H9 (cell line): ENCODE data around the gene QSOX2. TPM values are rescaled to one million over a fixed set of nuclear protein-coding genes. Genes with fewer than 3 reads are reported as not detected.

Source experiments
- DNase-seq: peaks from one replicate; pipeline ENCODE4 v3.0.0-alpha.2; 2017
- H2AFZ ChIP-seq: one replicate; pipeline ENCODE4 v1.6.1; 2013; ENCODE audit warnings: mild to moderate bottlenecking, low read length, control low read depth, moderate library complexity
- H2AK5ac ChIP-seq: 2 replicates; pipeline ENCODE4 v1.6.1; 2013; ENCODE audit warnings: low read length, control low read depth, mixed read lengths; ENCODE audit not compliant: insufficient read length
- H2BK120ac ChIP-seq: one replicate; pipeline ENCODE4 v1.6.1; 2013; ENCODE audit warnings: low read depth, mild to moderate bottlenecking, low read length, control low read depth, inconsistent platforms; ENCODE audit not compliant: poor library complexity, severe bottlenecking
- H2BK12ac ChIP-seq: 2 replicates; pipeline ENCODE4 v1.6.1; 2013; ENCODE audit warnings: low read length, control low read depth, mixed read lengths, low read depth; ENCODE audit not compliant: insufficient read length
- H2BK15ac ChIP-seq: 2 replicates; pipeline ENCODE4 v1.6.1; 2013; ENCODE audit warnings: low read depth, low read length, control low read depth
- H2BK20ac ChIP-seq: one replicate; pipeline ENCODE4 v1.6.1; 2013; ENCODE audit warnings: low read depth, mild to moderate bottlenecking, low read length, control low read depth, inconsistent platforms; ENCODE audit not compliant: poor library complexity, severe bottlenecking
- H2BK5ac ChIP-seq: 2 replicates; pipeline ENCODE4 v1.6.1; 2013; ENCODE audit warnings: low read length, control low read depth, mixed read lengths; ENCODE audit not compliant: insufficient read length
- H3K14ac ChIP-seq: 2 replicates; pipeline ENCODE4 v1.6.1; 2013; ENCODE audit warnings: low read length, control low read depth; ENCODE audit not compliant: insufficient read depth
- H3K18ac ChIP-seq: 2 replicates; pipeline ENCODE4 v1.6.1; 2013; ENCODE audit warnings: low read depth, mild to moderate bottlenecking, mixed read lengths, low read length, control low read depth; ENCODE audit not compliant: insufficient read length
- H3K23ac ChIP-seq: 2 replicates; pipeline ENCODE4 v1.6.1; 2013; ENCODE audit warnings: low read length, control low read depth, mixed read lengths, low read depth; ENCODE audit not compliant: insufficient read length
- H3K23me2 ChIP-seq: 2 replicates; pipeline ENCODE4 v1.6.1; 2013; ENCODE audit warnings: low read depth, mild to moderate bottlenecking, mixed read lengths, low read length, control low read depth; ENCODE audit not compliant: insufficient read length, poor library complexity, severe bottlenecking
- H3K27ac ChIP-seq: 2 replicates; pipeline ENCODE4 v1.5.1; 2013; ENCODE audit warnings: low read length, control low read depth, mixed read lengths, low read depth; ENCODE audit not compliant: insufficient read length
- H3K27me3 ChIP-seq: 2 replicates; pipeline ENCODE4 v1.6.1; 2013; ENCODE audit warnings: low read length, control low read depth, inconsistent platforms; ENCODE audit not compliant: insufficient read depth
- H3K4ac ChIP-seq: 2 replicates; pipeline ENCODE4 v1.6.1; 2013; ENCODE audit warnings: low read depth, mild to moderate bottlenecking, control low read depth, inconsistent platforms, low read length, moderate library complexity
- H3K4me1 ChIP-seq: 2 replicates; pipeline ENCODE4 v1.6.1; 2013; ENCODE audit warnings: low read length, control low read depth, inconsistent platforms; ENCODE audit not compliant: insufficient read depth
- H3K4me2 ChIP-seq: 2 replicates; pipeline ENCODE4 v1.6.1; 2013; ENCODE audit warnings: low read length, control low read depth, mixed read lengths; ENCODE audit not compliant: insufficient read length, insufficient read depth
- H3K56ac ChIP-seq: 2 replicates; pipeline ENCODE4 v1.6.1; 2013; ENCODE audit warnings: low read depth, mild to moderate bottlenecking, mixed read lengths, low read length, control low read depth; ENCODE audit not compliant: insufficient read length
- H3K79me1 ChIP-seq: 2 replicates; pipeline ENCODE4 v1.6.1; 2013; ENCODE audit warnings: low read depth, mild to moderate bottlenecking, moderate library complexity, low read length, control low read depth, inconsistent platforms; ENCODE audit not compliant: insufficient read depth, poor library complexity, severe bottlenecking
- H3K79me2 ChIP-seq: 2 replicates; pipeline ENCODE4 v1.6.1; 2013; ENCODE audit warnings: low read length, control low read depth, inconsistent platforms; ENCODE audit not compliant: insufficient read depth
- H3K9ac ChIP-seq: 2 replicates; pipeline ENCODE4 v1.6.1; 2013; ENCODE audit warnings: low read length, control low read depth, mixed read lengths; ENCODE audit not compliant: insufficient read length; ENCODE audit errors: extremely low read depth
- H3K9me3 ChIP-seq: one replicate; pipeline ENCODE4 v1.6.1; 2013; ENCODE audit warnings: low read depth, low read length, inconsistent platforms; ENCODE audit not compliant: control insufficient read depth
- H3T11ph ChIP-seq: one replicate; pipeline ENCODE4 v1.6.1; 2013; ENCODE audit warnings: mild to moderate bottlenecking, low read length, control low read depth, inconsistent platforms
- H4K20me1 ChIP-seq: one replicate; pipeline ENCODE4 v1.6.1; 2013; ENCODE audit not compliant: control insufficient read depth, insufficient read length, insufficient read depth
- H4K5ac ChIP-seq: 2 replicates; pipeline ENCODE4 v1.6.1; 2013; ENCODE audit warnings: low read depth, mild to moderate bottlenecking, mixed read lengths, low read length, control low read depth; ENCODE audit not compliant: insufficient read length
- H4K8ac ChIP-seq: replicated peaks from 2 replicates; pipeline ENCODE4 v1.6.1; 2013; ENCODE audit warnings: low read length, control low read depth, mixed read lengths, low read depth; ENCODE audit not compliant: insufficient read length
- H4K91ac ChIP-seq: 2 replicates; pipeline ENCODE4 v1.6.1; 2013; ENCODE audit warnings: low read depth, mild to moderate bottlenecking, moderate library complexity, mixed read lengths, low read length, control low read depth; ENCODE audit not compliant: insufficient read length
- H3K27ac Mint-ChIP-seq, 3 experiments: 2 replicates in 2 of 3; 3 replicates in 1 of 3; pipeline ENCODE4 v1.8.0; 2020 to 2021; ENCODE audit warnings: mixed read lengths in 3 of 3, mild to moderate bottlenecking in 1 of 3, moderate library complexity in 1 of 3
- H3K27me3 Mint-ChIP-seq: 2 replicates; pipeline ENCODE4 v1.8.0; 2021; ENCODE audit warnings: low read depth, mild to moderate bottlenecking, moderate library complexity, mixed read lengths
- H3K36me3 Mint-ChIP-seq, 3 experiments: 2 replicates in 2 of 3; 3 replicates in 1 of 3; pipeline ENCODE4 v1.8.0; 2020 to 2021; ENCODE audit warnings: low read depth in 3 of 3, mixed read lengths in 3 of 3; ENCODE audit not compliant: insufficient read depth in 1 of 3
- H3K4me1 Mint-ChIP-seq, 2 experiments: 2 replicates each; pipeline ENCODE4 v1.8.0; 2020; ENCODE audit warnings: mixed read lengths in 2 of 2
- H3K4me3 Mint-ChIP-seq, 2 experiments: 2 replicates in 1 of 2; 3 replicates in 1 of 2; pipeline ENCODE4 v1.8.0; 2020 to 2021; ENCODE audit warnings: mild to moderate bottlenecking in 2 of 2, mixed read lengths in 2 of 2, moderate library complexity in 1 of 2
- H3K9me3 Mint-ChIP-seq, 2 experiments: 2 replicates in 1 of 2; 3 replicates in 1 of 2; pipeline ENCODE4 v1.8.0; 2020; ENCODE audit warnings: mild to moderate bottlenecking in 2 of 2, mixed read lengths in 2 of 2, moderate library complexity in 1 of 2
- CTCF ChIP-seq: fragments of 200-600 bp; sonication (generic); conservative IDR thresholded peaks from 3 replicates; pipeline ENCODE4 v1.8.0; 2021; ENCODE audit warnings: antibody characterized with exemption, mild to moderate bottlenecking
- WGBS: extraction: QIAGEN DNeasy Blood & Tissue Kit; methylation state at CpG from one replicate; pipeline ENCODE4 v1.1.7; 2013; ENCODE audit warnings: missing lambda C conversion rate, low lambda C conversion rate, mixed read lengths; ENCODE audit not compliant: insufficient read length; ENCODE audit errors: extremely low coverage; 5-methylcytosine and 5-hydroxymethylcytosine counted together
- total RNA-seq: library from RNA; stranded (reverse); gene quantifications from 2 replicates; pipeline ENCODE4 v1.2.1, GENCODE V29; 2021

Gene QSOX2
- total RNA-seq, 1 experiment from 2014 or later = 25.8 TPM

GRCh38 chr9:136222906-136223285 lies 22.7 kb downstream of the QSOX2 start:
- no peak overlapping the region for H3K14ac ChIP-seq
- no peaks in the 10 kb centered on the region for H3K27me3 Mint-ChIP-seq
- H4K91ac ChIP-seq = no peak overlapping the region
- H3K23ac ChIP-seq = no peak overlapping the region
- H3K4me1 ChIP-seq = no peaks in the 10 kb centered on the region
- H2BK15ac ChIP-seq = no peak overlapping the region
- H3K36me3 Mint-ChIP-seq = peaks cover 16 to 45% (median 19%) of the 10 kb centered on the region in 3 experiments
- H3K4me3 Mint-ChIP-seq = no peak overlapping the region
- TF ChIP-seq CTCF = no peak
- no peak overlapping the region for H4K8ac ChIP-seq
- H3K79me1 ChIP-seq = no peaks in the 10 kb centered on the region
- no peak overlapping the region for H2BK120ac ChIP-seq
- H3K4me1 Mint-ChIP-seq = peaks cover 0 to 5% of the 10 kb centered on the region in 2 experiments; a peak in 2 of 4 replicates
- H4K20me1 ChIP-seq = no peaks in the 10 kb centered on the region
- H3K23me2 ChIP-seq = no peaks in the 10 kb centered on the region
- no peak overlapping the region for H2BK12ac ChIP-seq
- H3K4ac ChIP-seq = no peak overlapping the region
- no peak for DNase-seq
- no peak overlapping the region for H3K9ac ChIP-seq
- no peaks in the 10 kb centered on the region for H3K79me2 ChIP-seq
- H3K56ac ChIP-seq = no peak overlapping the region
- H3K27ac Mint-ChIP-seq = no peak overlapping the region
- no peak overlapping the region for H2BK20ac ChIP-seq
- H2BK5ac ChIP-seq = no peak overlapping the region
- WGBS = no CpG with 5 or more reads among the region's 13 CpGs
- H3K4me2 ChIP-seq = no peak overlapping the region
- no peaks in the 10 kb centered on the region for H3K9me3 ChIP-seq
- H3K27me3 ChIP-seq = no peaks in the 10 kb centered on the region
- H3K18ac ChIP-seq = no peak overlapping the region
- no peak overlapping the region for H2AK5ac ChIP-seq
- no peak overlapping the region for H3T11ph ChIP-seq
- no peak overlapping the region for H4K5ac ChIP-seq
- no peaks in the 10 kb centered on the region for H3K9me3 Mint-ChIP-seq
- H3K27ac ChIP-seq = no peak overlapping the region
- no peak overlapping the region for H2AFZ ChIP-seq
